ENCODE data around the gene LRRC72. TPM values are rescaled to one million over a fixed set of nuclear protein-coding genes. Genes with fewer than 3 reads are reported as not detected.

Gene LRRC72
- total RNA-seq, 1 experiment from 2014 or later, result not detected

DNA sequence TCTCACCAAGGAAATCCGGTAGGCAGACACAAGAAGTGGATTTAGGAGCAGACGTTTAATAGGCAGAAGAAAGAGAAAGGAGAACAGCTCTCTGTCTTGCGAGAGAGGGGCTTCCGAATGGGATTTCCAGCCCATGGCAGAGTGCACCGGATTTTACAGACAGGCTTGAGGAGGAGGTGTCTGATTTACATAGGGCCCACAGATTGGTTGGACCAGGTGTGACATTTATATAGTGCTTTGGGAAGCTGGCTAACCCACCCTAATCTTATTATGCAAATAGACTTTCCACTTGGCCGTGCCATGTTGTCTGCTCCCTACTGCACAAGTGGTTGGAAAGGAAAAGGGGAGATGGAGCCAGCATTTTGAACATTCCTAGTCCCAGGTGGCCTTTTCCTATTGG, 61.2 kb downstream of the LRRC72 start:
- Histone ChIP-seq H3K18ac (ENCODE audit: insufficient read length, low read depth, low read length) (no peak overlapping the region), H3K79me1 (ENCODE audit: insufficient read depth, low read depth, low read length, poor library complexity, severe bottlenecking) (no peaks in the 10 kb centered on the region), H3K23ac (ENCODE audit: insufficient read length, low read depth, low read length) (no peak overlapping the region), H3K9me3 (ENCODE audit: control insufficient read depth, low read depth, low read length) (no peaks in the 10 kb centered on the region), H3K4ac (ENCODE audit: low read depth, low read length) (no peak overlapping the region), H3K27ac (ENCODE audit: insufficient read length, low read depth, low read length) (no peak overlapping the region), H2BK12ac (ENCODE audit: insufficient read length, low read depth, low read length) (no peak overlapping the region), H2BK20ac (ENCODE audit: low read depth, low read length, poor library complexity, severe bottlenecking) (no peak overlapping the region), H3K14ac (ENCODE audit: insufficient read depth, low read length) (no peak overlapping the region), H3K27me3 (ENCODE audit: insufficient read depth, low read length) (no peaks in the 10 kb centered on the region), H3K9ac (ENCODE audit: extremely low read depth, insufficient read length, low read length) (no peak overlapping the region), H2BK120ac (ENCODE audit: low read depth, low read length, poor library complexity, severe bottlenecking) (no peak overlapping the region), H2AK5ac (ENCODE audit: insufficient read length, low read length) (no peak overlapping the region), H3K23me2 (ENCODE audit: insufficient read length, low read depth, low read length, poor library complexity, severe bottlenecking) (no peaks in the 10 kb centered on the region), H3T11ph (ENCODE audit: low read length) (no peak overlapping the region), H4K5ac (ENCODE audit: insufficient read length, low read depth, low read length) (no peak overlapping the region), H4K91ac (ENCODE audit: insufficient read length, low read depth, low read length) (no peak overlapping the region), H3K56ac (ENCODE audit: insufficient read length, low read depth, low read length) (no peak overlapping the region), H4K8ac (replicated peaks; ENCODE audit: insufficient read length, low read depth, low read length) (no peak overlapping the region), H3K4me2 (ENCODE audit: insufficient read depth, insufficient read length, low read length) (no peak overlapping the region), H2AFZ (ENCODE audit: low read length) (no peak overlapping the region), H3K4me1 (ENCODE audit: insufficient read depth, low read length) (peaks cover 2% of the 10 kb centered on the region; the same call in 1 of the 2 replicates), H4K20me1 (ENCODE audit: control insufficient read depth, insufficient read depth, insufficient read length) (no peaks in the 10 kb centered on the region), H3K79me2 (ENCODE audit: insufficient read depth, low read length) (no peaks in the 10 kb centered on the region), H2BK5ac (ENCODE audit: insufficient read length, low read length) (no peak overlapping the region), H2BK15ac (ENCODE audit: low read depth, low read length) (no peak overlapping the region)
- no CpG with 5 or more reads among the region's 6 CpGs for WGBS (ENCODE audit: extremely low coverage, insufficient read length, low lambda C conversion rate)
- Mint-ChIP-seq H3K4me1 (peaks cover 9 to 19% of the 10 kb centered on the region in 2 experiments), H3K27ac (no peak overlapping the region; a peak in 3 of 7 replicates), H3K9me3 (no peaks in the 10 kb centered on the region), H3K4me3 (no peak overlapping the region), H3K36me3 (ENCODE audit: insufficient read depth in 1 of 3, low read depth in 3 of 3) (peaks cover 0 to 2% (median 0%) of the 10 kb centered on the region in 3 experiments; a peak in 2 of 7 replicates), H3K27me3 (ENCODE audit: low read depth) (peaks cover 3% of the 10 kb centered on the region; the same call in 1 of the 2 replicates)
- DNase-seq, result no peak
- TF ChIP-seq, protein P1, sequence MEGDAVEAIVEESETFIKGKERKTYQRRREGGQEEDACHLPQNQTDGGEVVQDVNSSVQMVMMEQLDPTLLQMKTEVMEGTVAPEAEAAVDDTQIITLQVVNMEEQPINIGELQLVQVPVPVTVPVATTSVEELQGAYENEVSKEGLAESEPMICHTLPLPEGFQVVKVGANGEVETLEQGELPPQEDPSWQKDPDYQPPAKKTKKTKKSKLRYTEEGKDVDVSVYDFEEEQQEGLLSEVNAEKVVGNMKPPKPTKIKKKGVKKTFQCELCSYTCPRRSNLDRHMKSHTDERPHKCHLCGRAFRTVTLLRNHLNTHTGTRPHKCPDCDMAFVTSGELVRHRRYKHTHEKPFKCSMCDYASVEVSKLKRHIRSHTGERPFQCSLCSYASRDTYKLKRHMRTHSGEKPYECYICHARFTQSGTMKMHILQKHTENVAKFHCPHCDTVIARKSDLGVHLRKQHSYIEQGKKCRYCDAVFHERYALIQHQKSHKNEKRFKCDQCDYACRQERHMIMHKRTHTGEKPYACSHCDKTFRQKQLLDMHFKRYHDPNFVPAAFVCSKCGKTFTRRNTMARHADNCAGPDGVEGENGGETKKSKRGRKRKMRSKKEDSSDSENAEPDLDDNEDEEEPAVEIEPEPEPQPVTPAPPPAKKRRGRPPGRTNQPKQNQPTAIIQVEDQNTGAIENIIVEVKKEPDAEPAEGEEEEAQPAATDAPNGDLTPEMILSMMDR (conservative IDR thresholded peaks at IDR 0.05), result no peak
